IMR-90 (cell line): ENCODE data around the gene MTUS2. TPM values are rescaled to one million over a fixed set of nuclear protein-coding genes. Genes with fewer than 3 reads are reported as not detected.

Experiments used
- ATAC-seq: fragments of 200-7000 bp; cut with Tn5 transposase; 2 replicates; pipeline ENCODE4 v1.9.1; 2020; ENCODE audit warnings: low read depth, mild to moderate bottlenecking, moderate library complexity
- BruUV-seq: library from RNA; stranded (reverse); fragments of 400-500 nt; replicated peaks from 2 replicates; lab custom pipeline; 2021; lab: Mats Ljungman, UMichigan
- CTCF ChIA-PET: fragments of 300-600 bp; formaldehyde crosslinking; extraction: SDS; loops from one replicate; lab custom pipeline; 2021; ENCODE audit warnings: antibody characterized with exemption; lab: Yijun Ruan, JAX
- POLR2A ChIA-PET: fragments of 300-600 bp; sonication (Branson Sonifier 250); formaldehyde crosslinking; loops from one replicate; lab custom pipeline; 2022; ENCODE audit warnings: antibody characterized with exemption; ENCODE audit not compliant: unreplicated experiment; lab: Charles Lee
- DNase-seq: peaks from one replicate; pipeline ENCODE4 v3.0.0; 2013
- H2AFZ ChIP-seq: replicated peaks from 2 replicates; pipeline ENCODE3; 2013; ENCODE audit warnings: low read length, mild to moderate bottlenecking; ENCODE audit not compliant: poor library complexity
- H2AK5ac ChIP-seq: 2 replicates; pipeline ENCODE4 v1.6.1; 2013; ENCODE audit warnings: low read depth, low read length, inconsistent platforms
- H2AK9ac ChIP-seq: replicated peaks from 2 replicates; pipeline ENCODE3; 2013; ENCODE audit warnings: mild to moderate bottlenecking, low read depth, low read length, moderate library complexity; ENCODE audit not compliant: poor library complexity
- H2BK120ac ChIP-seq: 2 replicates; pipeline ENCODE4 v1.6.1; 2013; ENCODE audit warnings: low read depth, low read length, inconsistent platforms
- H2BK15ac ChIP-seq: 3 replicates; pipeline ENCODE4 v1.6.1; 2013; ENCODE audit warnings: low read depth, low read length, inconsistent platforms
- H2BK20ac ChIP-seq: 2 replicates; pipeline ENCODE4 v1.6.1; 2013; ENCODE audit warnings: low read depth, mild to moderate bottlenecking, inconsistent platforms, low read length, moderate library complexity
- H2BK5ac ChIP-seq: 2 replicates; pipeline ENCODE4 v1.6.1; 2013; ENCODE audit warnings: mild to moderate bottlenecking, low read depth, low read length, inconsistent platforms; ENCODE audit not compliant: poor library complexity, severe bottlenecking
- H3K14ac ChIP-seq: replicated peaks from 2 replicates; pipeline ENCODE4 v1.6.1; 2013; ENCODE audit warnings: low read depth, low read length, inconsistent platforms
- H3K18ac ChIP-seq: 2 replicates; pipeline ENCODE4 v1.6.1; 2013; ENCODE audit warnings: low read depth, low read length, control low read depth
- H3K23ac ChIP-seq: 2 replicates; pipeline ENCODE4 v1.6.1; 2013; ENCODE audit warnings: low read depth, low read length, inconsistent platforms
- H3K27ac ChIP-seq: 2 replicates; pipeline ENCODE4 v1.5.1; 2013; ENCODE audit warnings: mild to moderate bottlenecking, control low read depth, low read length; ENCODE audit not compliant: insufficient read depth
- H3K27me3 ChIP-seq: 2 replicates; pipeline ENCODE4 v1.6.1; 2013; ENCODE audit warnings: low read length; ENCODE audit not compliant: control insufficient read depth, insufficient read depth
- H3K36me3 ChIP-seq: 2 replicates; pipeline ENCODE4 v1.6.1; 2013; ENCODE audit warnings: low read length, mixed read lengths; ENCODE audit not compliant: control insufficient read depth, insufficient read depth
- H3K4ac ChIP-seq: 2 replicates; pipeline ENCODE4 v1.6.1; 2013; ENCODE audit warnings: low read depth, low read length, inconsistent platforms
- H3K4me1 ChIP-seq: 2 replicates; pipeline ENCODE4 v1.6.1; 2013; ENCODE audit warnings: low read length, mixed read lengths; ENCODE audit not compliant: control insufficient read depth, insufficient read depth
- H3K4me2 ChIP-seq: 2 replicates; pipeline ENCODE4 v1.6.1; 2013; ENCODE audit warnings: low read depth, mild to moderate bottlenecking, control low read depth, low read length, moderate library complexity
- H3K4me3 ChIP-seq: 2 replicates; pipeline ENCODE4 v1.5.1; 2013; ENCODE audit warnings: low read depth, mild to moderate bottlenecking, control low read depth, low read length, moderate library complexity; ENCODE audit not compliant: insufficient read depth
- H3K56ac ChIP-seq: 2 replicates; pipeline ENCODE4 v1.6.1; 2013; ENCODE audit warnings: low read length, inconsistent platforms; ENCODE audit not compliant: insufficient read depth; ENCODE audit errors: extremely low read depth
- H3K79me1 ChIP-seq, 2 experiments: 2 replicates each; pipeline ENCODE4 v1.6.1; 2013; ENCODE audit warnings: low read length in 2 of 2, inconsistent platforms in 1 of 2, low read depth in 1 of 2
- H3K9ac ChIP-seq: 2 replicates; pipeline ENCODE4 v1.6.1; 2013; ENCODE audit warnings: low read depth, low read length, control low read depth
- H3K9me1 ChIP-seq: 2 replicates; pipeline ENCODE4 v1.6.1; 2013; ENCODE audit warnings: low read length, inconsistent platforms; ENCODE audit not compliant: insufficient read depth
- H3K9me3 ChIP-seq: 2 replicates; pipeline ENCODE4 v1.6.1; 2013; ENCODE audit warnings: low read length; ENCODE audit not compliant: control insufficient read depth, insufficient read depth
- H4K20me1 ChIP-seq: 2 replicates; pipeline ENCODE4 v1.6.1; 2013; ENCODE audit warnings: low read length, inconsistent platforms; ENCODE audit not compliant: insufficient read depth
- H4K5ac ChIP-seq: 2 replicates; pipeline ENCODE4 v1.6.1; 2013; ENCODE audit warnings: mild to moderate bottlenecking, low read depth, low read length, control low read depth
- H4K8ac ChIP-seq, 2 experiments: 2 replicates each; pipeline ENCODE4 v1.6.1; 2013; ENCODE audit warnings: low read depth in 2 of 2, low read length in 2 of 2, control low read depth in 1 of 2, inconsistent platforms in 1 of 2
- H4K91ac ChIP-seq: 2 replicates; pipeline ENCODE4 v1.6.1; 2013; ENCODE audit warnings: low read depth, low read length, inconsistent platforms; ENCODE audit not compliant: insufficient read depth
- BHLHE40 ChIP-seq: fragments of 150-350 bp; IDR thresholded peaks from 2 replicates; pipeline ENCODE4 v1.6.1; 2016; ENCODE audit warnings: mild to moderate bottlenecking, low read depth, low read length
- CEBPB ChIP-seq: IDR thresholded peaks from 2 replicates; pipeline ENCODE4 v1.6.1; 2012; ENCODE audit warnings: low read depth, low read length, improper control_type of control experiment
- CHD1 ChIP-seq: IDR thresholded peaks from 2 replicates; pipeline ENCODE4 v1.6.1; 2012; ENCODE audit warnings: low read depth, low read length, improper control_type of control experiment
- ELK1 ChIP-seq: fragments of 150-350 bp; IDR thresholded peaks from 2 replicates; pipeline ENCODE4 v1.6.1; 2016; ENCODE audit warnings: low read depth, mild to moderate bottlenecking, low read length, moderate library complexity, borderline replicate concordance
- MAFK ChIP-seq: IDR thresholded peaks from 2 replicates; pipeline ENCODE4 v1.6.1; 2012; ENCODE audit warnings: low read depth, low read length, improper control_type of control experiment
- MAZ ChIP-seq: IDR thresholded peaks from 2 replicates; pipeline ENCODE4 v1.6.1; 2012; ENCODE audit warnings: low read depth, mild to moderate bottlenecking, low read length, improper control_type of control experiment, moderate library complexity, borderline replicate concordance
- NFE2L2 ChIP-seq: fragments of 150-350 bp; IDR thresholded peaks from 2 replicates; pipeline ENCODE4 v1.6.1; 2016; ENCODE audit warnings: low read depth, mild to moderate bottlenecking, low read length
- RCOR1 ChIP-seq: IDR thresholded peaks from 2 replicates; pipeline ENCODE4 v1.6.1; 2012; ENCODE audit warnings: mild to moderate bottlenecking, low read length, improper control_type of control experiment; ENCODE audit not compliant: insufficient replicate concordance
- RFX5 ChIP-seq: IDR thresholded peaks from 2 replicates; pipeline ENCODE4 v1.8.0; 2012; ENCODE audit warnings: low read depth, mild to moderate bottlenecking, low read length, moderate library complexity
- SMC3 ChIP-seq: fragments of 150-350 bp; IDR thresholded peaks from 2 replicates; pipeline ENCODE4 v1.6.1; 2016; ENCODE audit warnings: low read depth, mild to moderate bottlenecking, antibody characterized with exemption, low read length, moderate library complexity
- USF2 ChIP-seq: fragments of 150-350 bp; IDR thresholded peaks from 2 replicates; pipeline ENCODE4 v1.6.1; 2017; ENCODE audit warnings: mild to moderate bottlenecking, antibody characterized with exemption, low read length, low read depth
- WGBS, 2 experiments: methylation state at CpG; one replicate each; pipeline versions ENCODE4 v1.1.5 to v1.1.7; 2013; ENCODE audit warnings: missing lambda C conversion rate in 2 of 2; ENCODE audit not compliant: insufficient read length in 1 of 2; ENCODE audit errors: extremely low coverage in 2 of 2; 5-methylcytosine and 5-hydroxymethylcytosine counted together
- dilution Hi-C: fragments of 300-500 bp; cut with HindIII; formaldehyde crosslinking; loops from one replicate; pipeline ENCODE4 v1.14.3; 2018; ENCODE audit warnings: low sequenced_read_pairs; ENCODE audit not compliant: unreplicated experiment
- in situ Hi-C: fragments of 300-500 bp; cut with MboI; formaldehyde crosslinking; loops from 3 replicates; pipeline ENCODE4 v1.14.3; 2019; ENCODE audit warnings: low sequenced_read_pairs, inconsistent platforms, mixed read lengths
- intact Hi-C: fragments of 100-400 bp; cut with micrococcal nuclease; formaldehyde crosslinking; loops from 2 replicates; pipeline ENCODE4 v1.10.0; 2022
- polyA plus RNA-seq, 3 experiments: library from polyadenylated mRNA; depleted of rRNA; stranded (reverse); fragments of >200 nt; gene quantifications; 2 replicates each; pipeline ENCODE4 v1.2.3, GENCODE V29; 2012; ENCODE audit warnings: low replicate concordance in 1 of 3
- total RNA-seq: library from RNA; depleted of rRNA; stranded (reverse); fragments of >200 nt; gene quantifications from 2 replicates; pipeline ENCODE4 v1.2.3, GENCODE V29; 2012

Gene MTUS2
- total and polyA plus RNA-seq, 2 of the 4 experiments (the other 2 are of a cell fraction) = under 0.01 to 0.02 TPM

- Histone ChIP-seq H2BK120ac (no peak overlapping the region), H4K5ac (no peak overlapping the region), H3K23ac (no peak overlapping the region), H3K18ac (no peak overlapping the region), H3K4me2 (no peak overlapping the region), H2AFZ (no peak overlapping the region), H3K4ac (no peak overlapping the region), H3K14ac (no peak overlapping the region), H2BK20ac (no peak overlapping the region), H4K91ac (no peak overlapping the region), H4K20me1 (no peaks in the 10 kb centered on the region), H3K4me3 (no peak overlapping the region), H2BK5ac (no peak overlapping the region), H3K9ac (no peak overlapping the region), H3K79me1 (no peaks in the 10 kb centered on the region), H2BK15ac (no peak overlapping the region), H3K27ac (no peak overlapping the region), H3K56ac (no peak overlapping the region), H3K9me1 (no peaks in the 10 kb centered on the region), H3K27me3 (no peaks in the 10 kb centered on the region), H3K9me3 (peaks cover 17% of the 10 kb centered on the region; the same call in 1 of the 2 replicates), H2AK5ac (no peak overlapping the region), H3K4me1 (no peaks in the 10 kb centered on the region), H4K8ac (no peak overlapping the region), H3K36me3 (no peaks in the 10 kb centered on the region), H2AK9ac (no peak overlapping the region)
- intact Hi-C loops = no loop called here
- BruUV-seq = no TSS peak
- ChIA-PET POLR2A (no interaction called here), CTCF (no interaction called here)
- no CpG with 5 or more reads among the region's 5 CpGs for WGBS, 2 experiments
- TF ChIP-seq MAZ (no peak), MAFK (no peak), CHD1 (no peak), BHLHE40 (no peak), USF2 (no peak), ELK1 (no peak), RFX5 (no peak), NFE2L2 (no peak), SMC3 (no peak), RCOR1 (no peak), CEBPB (no peak)
- ATAC-seq (no peak), DNase-seq (no peak)
- in situ Hi-C loops = no loop called here
- dilution Hi-C loops = no loop called here
Measured at GRCh38 chr13:28954810-28955209, 134.7 kb downstream of the MTUS2 start.
